Natural killer cell treated with Interleukin-12 subunit alpha and Interleukin-12 subunit beta and Interleukin-15 and Interleukin-18, amount 100 ng/mL, for 72 hours (primary cell): ENCODE results near the gene COBLL1. TPM values are rescaled to one million over a fixed set of nuclear protein-coding genes. Genes with fewer than 3 reads are reported as not detected.
"Not testable (repeated sequence)": the region's sequence is repeated elsewhere in the genome, so short reads cannot be mapped to it uniquely, and the experiment has no call there.

Experiments used
- ATAC-seq, 2 donors: fragments of 150-1000 bp; cut with Tn5 transposase in 1 of 2; sonication (Bioruptor Pico), chemical (Tn5 transposase) in 1 of 2; 2 replicates each; pipeline ENCODE4 v1.10.0; 2021
- DNase-seq: peaks from one replicate; pipeline ENCODE4 v3.0.0; 2022; ENCODE audit warnings: low spot score
- H3K27ac Mint-ChIP-seq, 2 donors: 1 replicate in 1 of 2; 2 replicates in 1 of 2; pipeline ENCODE4 v1.8.0; 2022; ENCODE audit warnings: mixed read lengths in 2 of 2, mild to moderate bottlenecking in 1 of 2, moderate library complexity in 1 of 2
- H3K27me3 Mint-ChIP-seq, 2 donors: 1 replicate in 1 of 2; 2 replicates in 1 of 2; pipeline ENCODE4 v1.8.0; 2022; ENCODE audit warnings: mixed read lengths in 2 of 2
- H3K36me3 Mint-ChIP-seq: one replicate; pipeline ENCODE4 v1.8.0; 2022; ENCODE audit warnings: mixed read lengths
- H3K4me1 Mint-ChIP-seq, 2 donors: 1 replicate in 1 of 2; 2 replicates in 1 of 2; pipeline ENCODE4 v1.8.0; 2022; ENCODE audit warnings: low read depth in 2 of 2, mixed read lengths in 2 of 2, mild to moderate bottlenecking in 1 of 2
- H3K4me3 Mint-ChIP-seq: one replicate; pipeline ENCODE4 v1.8.0; 2022; ENCODE audit warnings: mixed read lengths
- H3K9me3 Mint-ChIP-seq: 2 replicates; pipeline ENCODE4 v1.8.0; 2022; ENCODE audit warnings: mixed read lengths
- total RNA-seq, 2 donors: library from RNA; stranded (reverse); gene quantifications; one replicate each; pipeline ENCODE4 v1.2.3, GENCODE V29; 2022

COBLL1 gene
- total RNA-seq, 2 donors from 2014 or later = 0.19 to 3.1 TPM

DNA sequence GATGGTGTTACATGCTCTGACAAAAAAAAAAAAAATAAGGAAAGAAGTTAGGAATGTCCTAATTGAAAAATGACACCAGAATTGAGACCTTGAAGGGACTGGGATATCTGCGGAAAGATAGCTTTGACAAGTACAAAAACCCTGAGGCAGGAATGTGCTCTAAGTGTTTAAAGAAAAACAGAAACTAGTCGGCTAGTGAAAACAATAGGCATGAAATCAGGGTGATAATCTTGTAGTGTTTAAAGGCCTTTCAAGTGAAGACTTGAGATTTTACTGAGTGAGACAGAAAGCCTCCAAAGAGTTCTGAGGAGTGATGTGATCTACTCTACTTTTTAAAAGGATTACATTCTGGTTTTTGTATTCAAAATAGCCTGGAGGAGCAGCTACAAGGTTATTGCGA lies 107.4 kb downstream of the COBLL1 start:
- H3K4me3 Mint-ChIP-seq = no peak overlapping the region
- ATAC-seq = no peak
- no peak overlapping the region for H3K27ac Mint-ChIP-seq
- H3K36me3 Mint-ChIP-seq = no peaks in the 10 kb centered on the region
- DNase-seq = no peak
- H3K9me3 Mint-ChIP-seq = no peaks in the 10 kb centered on the region
- peaks cover 0 to 3% of the 10 kb centered on the region in 2 donors for H3K27me3 Mint-ChIP-seq
- no peaks in the 10 kb centered on the region for H3K4me1 Mint-ChIP-seq

- no peaks in the 10 kb centered on the region for H3K27me3 Mint-ChIP-seq
- no peaks in the 10 kb centered on the region for H3K9me3 Mint-ChIP-seq
- H3K4me1 Mint-ChIP-seq = no peaks in the 10 kb centered on the region
- H3K4me3 Mint-ChIP-seq = no peak overlapping the region
- no peak overlapping the region for H3K27ac Mint-ChIP-seq
- no peak for ATAC-seq
- H3K36me3 Mint-ChIP-seq = no peaks in the 10 kb centered on the region
- DNase-seq = no peak
Measured at GRCh38 chr2:164725542-164725941, 116.1 kb downstream of the COBLL1 start.

DNA sequence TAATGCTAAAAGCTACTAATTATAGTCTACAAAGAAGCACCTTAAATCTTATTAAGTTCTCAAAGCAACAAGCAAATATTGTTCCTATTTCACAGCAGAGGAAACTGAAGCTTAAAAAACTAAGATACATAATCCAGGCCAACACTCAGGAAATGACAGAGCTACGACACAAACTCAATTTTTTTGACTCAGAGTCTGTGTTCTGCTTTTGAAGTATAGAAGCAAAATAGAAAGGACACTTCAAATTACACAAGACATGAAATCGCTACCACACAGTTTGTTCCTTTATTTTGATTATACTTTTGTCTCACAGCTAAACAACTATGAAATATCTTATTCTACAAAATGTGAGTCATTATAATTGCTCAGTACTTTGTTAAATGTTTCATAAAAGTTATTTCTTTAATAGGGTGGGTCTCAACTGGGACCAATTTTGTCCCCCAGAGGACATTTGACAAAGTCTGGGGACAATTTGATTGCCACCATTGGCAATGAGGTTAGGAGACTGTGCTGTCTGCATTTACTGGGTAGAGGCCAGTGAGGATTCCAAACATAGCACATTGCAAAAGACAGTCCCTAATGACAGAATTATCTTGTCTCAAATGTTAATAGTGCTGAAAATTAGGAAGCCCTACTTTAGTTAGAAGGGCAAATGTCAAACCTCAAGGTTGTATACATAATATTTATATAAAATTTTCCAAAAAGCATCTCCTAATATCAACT lies 118.8 kb downstream of the COBLL1 start:
- Mint-ChIP-seq H3K36me3 (no peaks in the 10 kb centered on the region), H3K27me3 (no peaks in the 10 kb centered on the region), H3K4me1 (no peaks in the 10 kb centered on the region), H3K4me3 (no peak overlapping the region), H3K9me3 (no peaks in the 10 kb centered on the region), H3K27ac (no peak overlapping the region)
- DNase-seq = no peak
- no peak for ATAC-seq

GRCh38 chr2:164721430-164721829 lies 120.2 kb downstream of the COBLL1 start:
- Mint-ChIP-seq H3K4me3 (no peak overlapping the region), H3K4me1 (no peaks in the 10 kb centered on the region), H3K27me3 (no peaks in the 10 kb centered on the region), H3K36me3 (no peaks in the 10 kb centered on the region), H3K27ac (no peak overlapping the region), H3K9me3 (no peaks in the 10 kb centered on the region)
- ATAC-seq (no peak), DNase-seq (no peak)

- H3K27ac Mint-ChIP-seq = no peak overlapping the region
- no peaks in the 10 kb centered on the region for H3K36me3 Mint-ChIP-seq
- ATAC-seq (no peak), DNase-seq (no peak)
- no peaks in the 10 kb centered on the region for H3K9me3 Mint-ChIP-seq
- no peaks in the 10 kb centered on the region for H3K27me3 Mint-ChIP-seq
- H3K4me1 Mint-ChIP-seq = no peaks in the 10 kb centered on the region
- no peak overlapping the region for H3K4me3 Mint-ChIP-seq
Measured at GRCh38 chr2:164719996-164720941, 121.4 kb downstream of the COBLL1 start.

DNA sequence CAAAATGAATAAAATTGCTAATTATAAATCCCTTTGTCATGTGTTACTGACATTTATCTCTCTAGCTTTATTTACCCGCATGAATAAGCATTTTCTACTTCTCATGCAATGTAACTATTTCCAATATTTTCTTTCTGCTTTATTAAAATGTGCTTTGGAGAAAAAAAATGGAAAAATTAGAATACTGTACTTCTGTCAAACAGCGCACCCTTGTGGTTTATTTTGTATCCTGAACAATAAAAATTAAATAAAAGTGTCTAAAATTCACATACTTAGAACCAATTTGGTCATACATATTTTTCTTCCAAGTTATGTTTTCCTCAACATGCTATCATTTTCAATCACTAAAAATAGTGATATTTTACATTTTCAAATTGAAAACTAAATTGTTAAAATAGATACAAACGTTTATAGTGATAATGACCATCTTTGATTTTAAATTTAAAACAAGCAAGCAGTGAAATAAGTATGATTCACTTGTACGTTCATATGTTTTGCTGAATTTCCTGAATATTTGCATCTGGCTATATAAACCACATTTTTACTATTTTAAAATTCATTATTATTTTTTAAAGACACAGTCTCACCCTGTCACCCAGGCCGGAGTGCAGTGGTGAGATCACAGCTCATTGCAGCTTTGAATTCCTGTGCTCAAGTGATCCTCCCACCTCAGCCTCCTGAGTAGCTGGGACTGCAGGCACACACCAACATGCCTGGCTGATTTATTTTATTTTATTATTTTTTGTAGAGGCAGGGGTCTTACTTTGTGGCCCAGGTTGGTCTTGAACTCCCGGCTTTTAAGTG lies 124.4 kb downstream of the COBLL1 start:
- Mint-ChIP-seq H3K4me3 (no peak overlapping the region), H3K27ac (no peak overlapping the region), H3K4me1 (no peaks in the 10 kb centered on the region), H3K9me3 (no peaks in the 10 kb centered on the region), H3K27me3 (no peaks in the 10 kb centered on the region), H3K36me3 (no peaks in the 10 kb centered on the region)
- ATAC-seq = no peak
- no peak for DNase-seq

- H3K4me3 Mint-ChIP-seq = no peak overlapping the region
- no peaks in the 10 kb centered on the region for H3K4me1 Mint-ChIP-seq
- no peaks in the 10 kb centered on the region for H3K9me3 Mint-ChIP-seq
- no peak overlapping the region for H3K27ac Mint-ChIP-seq
- ATAC-seq (no peak), DNase-seq (no peak)
- H3K36me3 Mint-ChIP-seq = no peaks in the 10 kb centered on the region
- no peaks in the 10 kb centered on the region for H3K27me3 Mint-ChIP-seq
Measured at GRCh38 chr2:164714471-164714870, 127.2 kb downstream of the COBLL1 start.

- no peaks in the 10 kb centered on the region for H3K9me3 Mint-ChIP-seq
- peaks cover 0 to 2% of the 10 kb centered on the region in 2 donors for H3K27me3 Mint-ChIP-seq
- no peak for ATAC-seq
- H3K4me3 Mint-ChIP-seq = no peak overlapping the region
- no peak for DNase-seq
- H3K27ac Mint-ChIP-seq = no peak overlapping the region
- no peaks in the 10 kb centered on the region for H3K36me3 Mint-ChIP-seq
- no peaks in the 10 kb centered on the region for H3K4me1 Mint-ChIP-seq
Measured at GRCh38 chr2:164711766-164712138, 129.9 kb downstream of the COBLL1 start.

DNA sequence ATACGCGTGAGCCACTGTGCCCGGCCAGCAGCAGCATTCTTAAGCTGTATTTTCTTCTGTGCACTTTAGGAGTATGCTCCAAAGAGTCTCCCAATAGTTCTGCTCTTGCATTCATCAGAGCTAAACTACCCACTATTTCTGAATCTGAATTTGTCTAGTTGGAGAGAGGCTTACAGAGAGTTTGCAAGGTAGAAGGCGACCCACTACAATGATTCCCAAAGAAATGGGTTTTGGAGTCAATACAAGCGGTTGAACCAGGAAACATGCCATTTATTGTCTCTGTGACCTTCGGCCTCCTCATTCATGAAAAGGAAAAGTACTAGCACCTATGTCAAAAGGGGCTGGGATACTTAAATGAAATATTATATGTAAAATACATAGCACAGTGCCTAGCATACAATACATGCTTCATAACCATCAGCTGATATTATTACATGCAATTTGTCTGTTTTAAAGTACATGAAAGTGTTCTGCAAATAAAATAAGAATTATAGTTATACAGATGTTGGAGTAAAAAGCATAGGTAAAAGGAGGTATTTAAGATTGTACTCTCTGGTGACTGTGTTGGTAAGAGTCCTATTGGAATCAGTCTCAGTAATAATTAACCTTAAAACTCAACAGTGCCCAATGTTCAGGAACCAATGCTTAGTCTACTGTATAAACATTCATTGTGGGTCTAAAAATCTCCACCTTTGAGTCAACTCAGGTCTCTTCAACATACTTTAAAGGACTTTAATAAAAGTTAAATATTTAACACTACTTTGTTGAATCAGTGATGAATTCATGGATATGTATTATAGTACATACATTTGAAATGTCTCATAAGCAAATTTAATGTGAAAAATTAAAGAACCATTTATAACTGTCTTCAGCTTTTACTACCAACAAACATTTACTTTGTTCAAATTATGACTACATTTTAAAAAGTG lies 130.5 kb downstream of the COBLL1 start:
- Mint-ChIP-seq H3K36me3 (no peaks in the 10 kb centered on the region), H3K27me3 (peaks cover 0 to 2% of the 10 kb centered on the region in 2 donors), H3K4me1 (no peaks in the 10 kb centered on the region), H3K27ac (no peak overlapping the region), H3K4me3 (no peak overlapping the region), H3K9me3 (no peaks in the 10 kb centered on the region)
- ATAC-seq (no peak), DNase-seq (no peak)

DNA sequence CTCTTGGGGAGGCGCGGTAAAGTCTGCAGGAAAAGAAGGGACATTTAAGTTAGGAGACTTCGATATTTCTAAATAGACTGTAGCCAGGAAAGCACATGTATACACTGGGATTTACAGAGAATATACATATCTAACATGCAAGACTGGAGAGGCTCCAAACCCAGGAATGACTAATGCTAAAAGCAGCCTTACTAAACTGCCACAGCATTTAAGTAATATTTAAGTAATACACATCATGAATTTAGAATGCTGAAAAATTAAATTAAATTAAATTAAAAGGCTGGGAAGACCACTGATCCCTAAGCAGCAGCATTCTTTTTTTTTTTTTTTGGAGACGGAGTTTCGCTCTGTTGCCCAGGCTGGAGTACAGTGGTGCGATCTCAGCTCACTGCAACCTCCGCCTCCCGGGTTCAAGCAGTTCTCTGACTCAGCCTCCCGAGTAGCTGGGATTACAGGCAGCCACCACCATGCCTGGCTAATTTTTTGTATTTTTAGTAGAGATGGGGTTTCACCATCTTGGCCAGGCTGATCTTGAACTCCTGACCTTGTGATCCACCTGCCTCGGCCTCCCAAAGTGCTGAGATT lies 131.3 kb downstream of the COBLL1 start:
- ATAC-seq, H3K36me3 Mint-ChIP-seq, H3K27ac Mint-ChIP-seq, H3K27me3 Mint-ChIP-seq, DNase-seq, H3K4me1 Mint-ChIP-seq, H3K4me3 Mint-ChIP-seq, H3K9me3 Mint-ChIP-seq: not testable (repeated sequence)

- ATAC-seq = no peak
- H3K4me1 Mint-ChIP-seq = no peaks in the 10 kb centered on the region
- H3K36me3 Mint-ChIP-seq = no peaks in the 10 kb centered on the region
- DNase-seq = no peak
- no peaks in the 10 kb centered on the region for H3K9me3 Mint-ChIP-seq
- H3K27ac Mint-ChIP-seq = no peak overlapping the region
- H3K4me3 Mint-ChIP-seq = no peak overlapping the region
- peaks cover 0 to 2% of the 10 kb centered on the region in 2 donors for H3K27me3 Mint-ChIP-seq
Measured at GRCh38 chr2:164706522-164706921, 135.1 kb downstream of the COBLL1 start.

DNA sequence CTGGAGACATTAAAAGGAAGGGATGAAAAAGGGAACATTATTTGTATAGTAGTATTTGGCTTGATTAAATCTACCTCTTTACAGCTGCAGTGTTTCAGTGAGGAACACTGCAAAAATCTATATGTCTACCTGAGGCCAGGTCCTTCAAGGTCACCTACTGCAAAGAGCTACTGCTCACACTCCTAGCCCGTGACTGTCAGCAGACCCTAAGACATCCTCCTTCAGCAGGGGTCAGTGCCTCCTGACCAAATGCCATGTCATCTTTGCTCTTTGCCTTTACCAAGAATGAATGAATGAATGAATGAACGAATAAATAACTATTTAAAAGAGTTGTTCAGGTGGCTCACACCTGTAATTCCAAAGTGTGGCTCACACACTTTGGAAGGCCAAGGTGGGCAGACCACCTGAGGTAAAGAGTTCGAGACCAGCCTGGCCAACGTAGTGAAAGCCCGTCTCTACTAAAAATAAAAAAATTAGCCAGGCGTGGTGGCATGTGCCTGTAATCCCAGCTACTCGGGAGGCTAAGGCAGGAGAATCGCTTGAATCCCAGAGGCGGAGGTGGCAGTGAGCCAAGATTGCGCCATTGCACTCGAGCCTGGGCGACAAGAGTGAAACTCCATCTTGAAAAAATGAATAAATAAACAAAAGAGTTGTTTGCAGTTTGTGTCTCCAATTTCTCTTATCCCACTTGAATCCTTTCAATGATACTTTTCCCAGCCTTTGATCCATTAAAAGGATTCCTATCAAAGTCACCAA lies 136.0 kb downstream of the COBLL1 start:
- H3K9me3 Mint-ChIP-seq = no peaks in the 10 kb centered on the region
- H3K4me3 Mint-ChIP-seq = no peak overlapping the region
- no peaks in the 10 kb centered on the region for H3K36me3 Mint-ChIP-seq
- ATAC-seq (no peak), DNase-seq (no peak)
- H3K4me1 Mint-ChIP-seq = no peaks in the 10 kb centered on the region
- H3K27me3 Mint-ChIP-seq = peaks cover 0 to 2% of the 10 kb centered on the region in 2 donors
- no peak overlapping the region for H3K27ac Mint-ChIP-seq
